ENCODE measurements around the gene AARS2.
"Not testable (repeated sequence)": the region's sequence is repeated elsewhere in the genome, so short reads cannot be mapped to it uniquely, and the experiment has no call there.

The AARS2 gene

GRCh38 chr6:44312901-44313788 lies at the start of gene AARS2:
TSS of gene AARS2 (minus strand) at chr6:44313347. CDS start at chr6:44313323, 24 bp downstream.
- DNase-seq = peak; percentile 94

GRCh38 chr6:44361947-44362346 lies 48.8 kb upstream of the AARS2 start:
- no peak for DNase-seq

GRCh38 chr6:44359973-44360372 lies 46.8 kb upstream of the AARS2 start:
- no peak for DNase-seq

GRCh38 chr6:44356487-44356886 lies 43.3 kb upstream of the AARS2 start:
- no peak for DNase-seq

- DNase-seq = no peak
Observed at GRCh38 chr6:44355640-44356039, 42.5 kb upstream of the AARS2 start.

GRCh38 chr6:44353336-44353735 lies 40.2 kb upstream of the AARS2 start:
- DNase-seq = no peak

- DNase-seq = no peak
Observed at GRCh38 chr6:44352259-44352658, 39.1 kb upstream of the AARS2 start.

- not testable (repeated sequence) for DNase-seq
Observed at GRCh38 chr6:44350650-44350994, 37.5 kb upstream of the AARS2 start.

- no peak for DNase-seq
Observed at GRCh38 chr6:44349904-44350649, 36.9 kb upstream of the AARS2 start.

GRCh38 chr6:44346818-44347217 lies 33.7 kb upstream of the AARS2 start:
- not testable (repeated sequence) for DNase-seq

GRCh38 chr6:44342489-44342888 lies 29.3 kb upstream of the AARS2 start, which contains the start of gene SPATS1:
TSS of gene SPATS1 (plus strand) at chr6:44342650. CDS start at chr6:44343096, 446 bp downstream.
- DNase-seq = no peak

- DNase-seq = no peak
Observed at GRCh38 chr6:44342052-44342451, 28.9 kb upstream of the AARS2 start.

- DNase-seq = no peak
Observed at GRCh38 chr6:44341095-44341890, 28.1 kb upstream of the AARS2 start.

- no peak for DNase-seq
Observed at GRCh38 chr6:44339763-44340625, 26.8 kb upstream of the AARS2 start.

- DNase-seq = no peak
Observed at GRCh38 chr6:44339301-44339700, 26.2 kb upstream of the AARS2 start.

- DNase-seq = peak; percentile 59
Observed at GRCh38 chr6:44338228-44339122, 25.3 kb upstream of the AARS2 start.

- no peak for DNase-seq
Observed at GRCh38 chr6:44335631-44336030, 22.5 kb upstream of the AARS2 start.

GRCh38 chr6:44333942-44334341 lies 20.8 kb upstream of the AARS2 start:
- no peak for DNase-seq

- no peak for DNase-seq
Observed at GRCh38 chr6:44333273-44333919, 20.2 kb upstream of the AARS2 start.

- DNase-seq = no peak
Observed at GRCh38 chr6:44332585-44332984, 19.4 kb upstream of the AARS2 start.

GRCh38 chr6:44329858-44330257 lies 16.7 kb upstream of the AARS2 start:
- DNase-seq = no peak
